Inflammatory macrophage (primary cell): ENCODE data around the gene TFPT.
A peak's percentile ranks its signal among the peaks of the same experiment; 100 is the strongest.

Experiments
- DNase-seq, 2 donors: peaks; one replicate each; pipeline ENCODE4 v3.0.0-alpha.2; 2020 to 2022

TFPT gene

GRCh38 chr19:54148158-54148557 is 32.7 kb upstream of the TFPT start:
- DNase-seq = no peak

- no peak for DNase-seq
Observed at GRCh38 chr19:54147676-54148075, 32.2 kb upstream of the TFPT start.

- DNase-seq = no peak
Observed at GRCh38 chr19:54145541-54146158, 30.2 kb upstream of the TFPT start.

DNA sequence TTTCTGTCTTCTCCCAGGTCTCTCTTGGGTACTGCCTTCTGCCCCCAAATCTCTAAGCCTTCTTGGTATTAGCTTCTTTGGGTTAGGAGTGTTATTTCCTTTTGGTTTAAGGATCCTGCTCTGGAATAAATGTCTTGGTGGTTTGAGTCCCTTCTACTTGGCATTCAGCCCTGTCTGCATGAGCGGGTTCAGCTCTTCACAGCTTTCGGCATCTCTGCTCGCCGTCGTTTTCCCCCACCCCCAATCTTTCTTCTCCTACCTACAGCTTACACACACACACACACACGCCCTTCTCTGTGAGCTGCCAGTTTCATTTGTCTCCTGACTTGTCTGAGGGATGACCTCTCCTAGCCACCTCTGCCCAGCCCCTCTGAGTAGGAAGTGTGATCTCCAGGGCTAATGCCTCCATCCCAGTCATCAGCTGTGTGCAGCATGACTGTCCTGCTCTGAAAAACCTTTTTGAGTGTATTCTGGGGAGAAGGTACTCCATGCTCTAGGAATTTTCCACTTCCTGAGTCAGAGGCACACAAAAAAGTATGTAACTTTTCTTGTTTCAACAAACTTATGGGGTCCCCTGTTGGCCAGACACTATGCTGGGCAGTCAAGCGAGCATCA is 26.8 kb upstream of the TFPT start:
- DNase-seq = no peak

DNA sequence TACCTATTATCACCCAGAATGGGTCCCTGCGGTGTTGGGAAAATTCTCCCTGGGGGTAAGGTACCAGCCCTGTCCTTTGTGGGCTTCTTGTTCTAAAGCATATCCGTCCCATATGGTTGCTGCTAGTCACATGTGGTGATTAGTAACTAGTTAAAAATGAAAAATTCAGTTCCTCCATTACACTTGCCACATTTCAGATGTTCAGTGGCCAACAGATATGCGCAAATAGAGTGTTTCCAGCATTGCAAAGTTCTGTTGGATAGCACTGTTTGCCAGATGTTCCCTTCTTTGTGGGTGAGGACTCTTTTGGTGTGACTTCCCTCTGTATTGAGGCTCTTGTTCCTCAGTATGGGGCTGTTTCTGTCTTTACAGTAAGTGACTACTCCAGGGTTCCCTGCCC is 25.9 kb upstream of the TFPT start:
- DNase-seq = peak in 1 of 2 donors; percentile 23

GRCh38 chr19:54138489-54139256 is 23.2 kb upstream of the TFPT start:
- no peak for DNase-seq

DNA sequence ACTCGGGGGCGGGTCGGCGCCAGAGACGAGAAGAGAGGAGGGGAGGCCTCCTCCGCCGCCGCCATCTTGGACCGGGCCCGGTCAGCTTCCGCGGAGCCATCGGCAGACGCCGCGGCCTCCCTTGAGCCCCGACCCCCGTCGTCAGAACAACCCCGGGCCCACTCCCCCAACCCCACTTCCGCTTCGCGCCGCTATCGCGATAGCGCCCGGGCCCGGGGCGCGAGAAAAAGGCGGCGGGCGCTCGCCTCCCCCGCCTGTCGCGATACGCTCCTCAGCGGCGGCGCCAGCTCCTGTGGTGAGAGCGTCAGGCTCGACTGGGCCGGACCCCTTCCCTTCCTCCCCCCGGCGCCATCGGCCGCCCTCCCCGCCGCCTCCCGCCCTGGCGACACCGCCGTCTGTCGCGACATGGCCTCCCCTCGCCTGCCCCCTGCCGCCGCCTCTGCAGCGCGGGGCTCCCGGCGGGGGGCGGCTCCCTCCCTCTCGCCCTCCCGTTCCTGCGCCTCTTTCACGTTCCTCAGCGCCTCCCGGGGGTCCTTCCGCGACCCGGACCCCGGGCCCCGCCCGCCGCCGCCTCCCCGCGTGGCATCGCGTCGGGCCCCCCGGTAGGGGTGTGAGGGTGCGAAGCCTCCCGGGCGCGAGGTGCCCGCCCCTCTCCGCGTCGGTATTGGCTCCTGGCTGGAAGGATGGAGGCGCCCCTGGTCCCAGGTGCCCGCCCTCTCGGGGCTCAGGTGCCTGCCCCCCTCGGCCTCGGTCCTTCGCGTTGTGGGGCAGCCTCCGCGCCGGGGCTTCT is 22.4 kb upstream of the TFPT start, which contains the start of gene CNOT3:
TSS of gene CNOT3 (plus strand) at position 64 of the 790 bp plus-strand sequence. CDS start 5,217 bp downstream, outside the sequence.
- DNase-seq = no peak

- DNase-seq = peak; percentile 100
Observed at GRCh38 chr19:54136864-54137698, 21.6 kb upstream of the TFPT start.

- DNase-seq = no peak
Observed at GRCh38 chr19:54136086-54136863, 20.8 kb upstream of the TFPT start.

DNA sequence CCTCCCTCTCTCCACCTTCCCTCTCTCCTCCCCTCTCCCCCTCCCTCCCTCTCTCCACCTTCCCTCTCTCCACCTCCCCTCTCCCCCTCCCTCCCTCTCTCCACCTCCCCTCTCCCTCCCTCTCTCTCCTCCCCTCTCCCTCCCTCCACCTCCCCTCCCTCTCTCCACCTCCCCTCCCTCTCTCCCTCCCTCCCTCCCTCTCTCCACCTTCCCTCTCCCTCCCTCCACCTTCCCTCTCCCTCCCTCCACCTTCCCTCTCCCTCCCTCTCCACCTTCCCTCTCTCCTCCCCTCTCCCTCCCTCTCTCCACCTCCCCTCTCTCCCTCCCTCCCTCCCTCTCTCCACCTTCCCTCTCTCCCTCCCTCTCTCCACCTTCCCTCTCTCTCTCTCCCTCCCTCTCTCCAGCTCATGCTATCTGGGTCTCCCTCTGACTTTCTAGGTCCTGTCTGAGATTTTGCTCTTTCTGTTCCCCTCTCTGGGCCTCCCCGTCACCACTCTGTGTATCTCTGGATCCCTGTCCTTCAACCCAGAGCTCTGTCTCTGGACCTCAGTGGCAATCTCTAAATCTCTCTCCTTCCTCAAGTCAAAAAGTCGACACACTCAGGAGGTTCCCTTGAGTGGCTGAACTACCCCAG is 18.6 kb upstream of the TFPT start:
- no peak for DNase-seq

DNA sequence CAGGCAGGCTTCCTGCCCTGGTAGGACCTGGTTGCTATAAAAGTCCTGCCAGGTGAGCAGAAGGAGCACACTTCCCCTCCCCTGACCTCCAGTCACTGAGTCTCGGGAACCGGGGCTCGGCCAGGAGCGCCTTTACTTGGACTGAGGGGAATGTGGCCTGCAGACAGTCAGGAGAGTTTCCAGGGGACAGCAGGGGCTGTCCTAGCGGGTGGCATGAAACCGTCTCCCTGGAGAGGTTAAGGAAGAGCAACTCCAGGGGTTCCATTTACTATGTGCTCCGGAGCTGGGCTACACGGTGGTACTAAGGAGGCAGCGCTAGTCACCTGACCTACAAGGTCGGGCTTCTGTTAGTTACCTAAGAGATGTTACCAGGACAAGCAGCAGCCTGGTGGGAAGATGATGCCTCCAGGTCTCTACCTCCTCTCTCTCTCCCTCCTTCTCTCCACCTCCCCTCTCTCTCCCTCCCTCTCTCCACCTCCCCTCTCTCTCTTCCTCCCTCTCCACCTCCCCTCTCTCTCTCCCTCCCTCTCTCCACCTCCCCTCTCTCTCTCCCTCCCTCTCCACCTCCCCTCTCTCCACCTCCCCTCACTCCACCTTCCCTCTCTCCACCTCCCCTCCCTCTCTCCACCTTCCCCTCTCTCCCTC is 18.0 kb upstream of the TFPT start:
- peak in 1 of 2 donors; percentile 46 for DNase-seq

DNA sequence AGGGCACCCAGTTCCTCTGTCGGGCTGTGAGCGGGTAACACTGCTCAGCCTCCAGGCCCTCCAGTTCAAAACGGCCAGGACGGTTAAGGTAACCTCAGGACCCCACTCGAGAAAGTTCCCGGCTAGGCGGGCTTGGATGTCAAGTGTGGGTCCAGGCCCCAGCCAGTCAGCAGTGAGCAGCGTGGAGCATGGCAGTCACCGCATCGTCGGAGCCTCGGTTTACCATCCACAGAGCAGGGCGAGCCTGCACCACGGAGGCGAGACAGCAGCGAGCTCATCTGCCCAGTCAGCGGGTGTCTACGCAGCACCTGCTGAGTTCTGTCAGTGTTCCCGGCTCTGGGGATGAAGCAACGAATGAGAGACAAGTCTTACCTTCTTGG is 14.2 kb upstream of the TFPT start:
- no peak for DNase-seq

DNA sequence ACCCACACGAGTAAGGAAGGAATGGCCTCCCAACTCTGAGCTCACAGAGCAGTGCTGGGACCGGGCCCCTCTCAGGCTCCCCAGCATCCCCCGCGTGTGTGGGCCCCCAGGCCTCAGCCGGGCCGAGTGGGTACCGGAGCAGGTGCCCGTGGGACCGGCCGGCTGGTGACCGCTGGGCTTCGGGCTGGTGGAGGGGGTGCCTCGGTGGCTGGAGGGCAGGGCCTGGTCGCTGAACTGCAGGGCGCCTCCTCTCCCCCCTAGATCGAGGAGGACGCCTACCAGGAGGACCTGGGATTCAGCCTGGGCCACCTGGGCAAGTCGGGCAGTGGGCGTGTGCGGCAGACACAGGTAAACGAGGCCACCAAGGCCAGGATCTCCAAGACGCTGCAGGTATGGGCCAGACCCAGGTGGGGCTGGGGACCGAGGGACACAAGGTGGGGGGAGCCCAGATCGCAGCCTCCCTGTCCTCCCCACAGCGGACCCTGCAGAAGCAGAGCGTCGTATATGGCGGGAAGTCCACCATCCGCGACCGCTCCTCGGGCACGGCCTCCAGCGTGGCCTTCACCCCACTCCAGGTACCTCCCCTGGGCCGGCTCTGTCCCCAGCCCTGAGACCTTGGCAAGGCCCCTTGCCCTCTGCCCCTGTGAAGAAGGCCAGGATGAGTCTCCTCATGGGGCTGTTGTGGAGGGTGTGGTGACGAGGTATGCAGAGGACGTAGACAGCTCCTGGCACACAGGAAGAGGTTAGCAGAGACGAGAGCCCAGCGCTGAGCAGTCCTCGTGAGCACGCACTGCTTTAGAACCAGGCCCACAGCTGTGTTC is 13.5 kb upstream of the TFPT start:
- DNase-seq = no peak

GRCh38 chr19:54128441-54128725 is 12.9 kb upstream of the TFPT start:
- no peak for DNase-seq

GRCh38 chr19:54127688-54128440 is 12.4 kb upstream of the TFPT start:
- DNase-seq = no peak

- DNase-seq = no peak
Observed at GRCh38 chr19:54125713-54126112, 10.3 kb upstream of the TFPT start.

DNA sequence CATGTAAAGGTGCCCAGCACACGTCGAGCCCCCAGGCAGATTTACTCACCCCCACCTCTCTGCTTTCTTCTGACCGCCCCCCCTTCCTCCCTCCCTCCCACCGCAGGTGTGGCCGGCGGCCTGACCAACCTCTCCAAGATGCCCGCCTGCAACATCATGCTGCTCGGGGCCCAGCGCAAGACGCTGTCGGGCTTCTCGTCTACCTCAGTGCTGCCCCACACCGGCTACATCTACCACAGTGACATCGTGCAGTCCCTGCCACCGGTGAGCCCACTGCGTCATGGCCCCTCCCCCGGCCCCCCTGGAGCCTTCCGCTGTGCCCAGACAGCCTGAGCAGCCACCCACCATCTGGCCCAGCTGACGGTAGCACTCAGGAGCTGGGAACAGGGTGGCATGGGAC is 8.9 kb upstream of the TFPT start:
- DNase-seq = no peak

- DNase-seq = no peak
Observed at GRCh38 chr19:54123682-54124081, 8.2 kb upstream of the TFPT start.

DNA sequence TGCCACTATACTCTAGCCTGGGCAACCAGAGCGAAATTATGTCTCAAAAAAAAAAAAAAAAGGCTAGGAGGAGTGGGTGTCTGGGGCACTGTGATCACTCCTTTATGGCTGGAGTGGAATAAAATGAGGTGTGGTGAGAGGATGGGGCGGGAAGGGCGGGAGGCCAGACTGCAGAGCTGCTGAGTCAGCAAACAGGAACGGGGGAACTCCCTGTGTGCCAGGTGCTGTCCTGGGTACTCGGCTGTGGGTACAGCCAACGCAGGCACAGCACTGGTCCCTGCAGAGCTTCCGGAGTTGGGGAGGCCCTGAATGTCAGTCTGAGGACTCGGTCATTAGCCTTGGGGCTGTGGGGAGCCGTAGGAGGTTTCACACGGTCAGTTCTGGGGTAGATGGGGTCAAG is 5.8 kb upstream of the TFPT start:
- no peak for DNase-seq
